Measurements from ENCODE around the gene SLC8A1. TPM values are rescaled to one million over a fixed set of nuclear protein-coding genes. Genes with fewer than 3 reads are reported as not detected.

Gene SLC8A1
- total and polyA plus RNA-seq, 12 donors: 0.54 to 128 (median 18.5) TPM

DNA sequence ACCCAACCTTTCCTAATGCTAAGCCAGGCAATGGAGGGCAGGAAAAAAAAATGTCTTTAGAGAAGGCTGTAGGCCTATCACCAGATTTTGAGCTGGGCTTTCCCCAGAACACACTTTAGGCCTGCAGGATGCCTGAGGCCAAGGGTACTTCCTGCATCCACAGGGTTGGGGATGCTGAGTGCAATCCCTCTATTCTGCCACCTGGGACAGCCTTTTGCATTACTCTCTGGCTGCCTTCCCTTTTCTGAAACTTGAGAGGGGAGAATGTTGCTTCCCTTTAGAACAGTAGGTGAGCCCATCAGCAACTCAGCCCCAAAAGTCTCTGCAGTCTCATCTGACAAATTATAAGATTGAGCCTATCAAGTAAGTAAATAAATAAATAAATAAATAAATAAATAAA is 195.2 kb downstream of the SLC8A1 start:
- TF ChIP-seq, protein P1, sequence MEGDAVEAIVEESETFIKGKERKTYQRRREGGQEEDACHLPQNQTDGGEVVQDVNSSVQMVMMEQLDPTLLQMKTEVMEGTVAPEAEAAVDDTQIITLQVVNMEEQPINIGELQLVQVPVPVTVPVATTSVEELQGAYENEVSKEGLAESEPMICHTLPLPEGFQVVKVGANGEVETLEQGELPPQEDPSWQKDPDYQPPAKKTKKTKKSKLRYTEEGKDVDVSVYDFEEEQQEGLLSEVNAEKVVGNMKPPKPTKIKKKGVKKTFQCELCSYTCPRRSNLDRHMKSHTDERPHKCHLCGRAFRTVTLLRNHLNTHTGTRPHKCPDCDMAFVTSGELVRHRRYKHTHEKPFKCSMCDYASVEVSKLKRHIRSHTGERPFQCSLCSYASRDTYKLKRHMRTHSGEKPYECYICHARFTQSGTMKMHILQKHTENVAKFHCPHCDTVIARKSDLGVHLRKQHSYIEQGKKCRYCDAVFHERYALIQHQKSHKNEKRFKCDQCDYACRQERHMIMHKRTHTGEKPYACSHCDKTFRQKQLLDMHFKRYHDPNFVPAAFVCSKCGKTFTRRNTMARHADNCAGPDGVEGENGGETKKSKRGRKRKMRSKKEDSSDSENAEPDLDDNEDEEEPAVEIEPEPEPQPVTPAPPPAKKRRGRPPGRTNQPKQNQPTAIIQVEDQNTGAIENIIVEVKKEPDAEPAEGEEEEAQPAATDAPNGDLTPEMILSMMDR (IDR thresholded peaks at IDR 0.05): no peak
- TF ChIP-seq POLR2A (IDR thresholded peaks at IDR 0.05): no peak
- no peaks in the 10 kb centered on the region for H3K9me3 ChIP-seq (replicated peaks in 1 of 3)
- intact Hi-C loops (cut with DNase I): no loop called here
- H3K27me3 ChIP-seq: no peaks in the 10 kb centered on the region
- H3K4me1 ChIP-seq (replicated peaks in 1 of 2): no peaks in the 10 kb centered on the region
- no peak overlapping the region for H3K4me3 ChIP-seq
- no peak for DNase-seq
- H3K36me3 ChIP-seq (replicated peaks in 1 of 2): no peaks in the 10 kb centered on the region
- H3K27ac ChIP-seq: no peak overlapping the region

DNA sequence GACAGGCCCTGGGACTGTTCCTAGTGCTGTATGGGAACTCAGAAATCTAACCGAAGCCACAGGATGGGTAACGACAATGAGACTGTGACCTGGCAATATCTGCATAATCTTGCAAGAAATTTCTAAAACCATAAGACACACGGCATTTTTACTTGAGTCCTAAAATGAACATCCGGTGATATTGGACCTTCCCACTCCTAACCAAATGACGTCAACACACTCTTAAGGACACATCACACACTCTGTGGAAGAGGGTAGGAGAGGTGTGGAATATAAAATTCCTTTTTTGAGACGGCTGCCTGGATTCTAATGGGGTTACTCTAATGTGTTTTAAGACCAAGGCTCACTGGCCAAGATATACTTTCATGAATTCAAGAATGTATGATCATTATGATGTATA is 195.9 kb downstream of the SLC8A1 start:
- intact Hi-C loops (cut with DNase I): no loop called here
- Histone ChIP-seq H3K27me3 (no peaks in the 10 kb centered on the region), H3K4me3 (no peak overlapping the region), H3K9me3 (replicated peaks in 1 of 3) (no peaks in the 10 kb centered on the region), H3K27ac (no peak overlapping the region), H3K36me3 (replicated peaks in 1 of 2) (no peaks in the 10 kb centered on the region), H3K4me1 (replicated peaks in 1 of 2) (no peaks in the 10 kb centered on the region)
- WGBS, 4 donors: 93 to 98% (median 94%) methylated on average over 6 of the region's 6 CpGs
- no peak for TF ChIP-seq POLR2A (IDR thresholded peaks at IDR 0.05)
- TF ChIP-seq, protein P1 (IDR thresholded peaks at IDR 0.05): no peak
- DNase-seq: no peak

DNA sequence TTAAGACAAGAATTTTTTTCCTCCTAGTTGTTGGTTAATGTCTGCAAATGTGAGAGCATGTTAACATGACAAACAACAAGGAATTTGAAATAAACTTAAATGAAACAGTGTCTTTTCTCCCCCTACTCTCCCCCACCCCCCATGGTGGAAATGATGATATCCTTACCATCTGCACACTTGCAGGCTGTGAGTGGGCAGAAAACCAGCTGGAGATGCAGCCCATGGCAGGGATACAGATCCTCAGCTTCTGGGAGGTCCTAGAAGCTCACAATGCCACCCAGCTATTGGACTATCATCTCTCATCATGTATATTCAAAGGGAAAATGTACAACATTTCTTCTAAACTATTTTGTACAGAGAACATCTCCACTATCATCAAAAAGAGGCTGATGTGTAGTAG is 196.8 kb downstream of the SLC8A1 start:
- Histone ChIP-seq H3K27me3 (no peaks in the 10 kb centered on the region), H3K4me1 (replicated peaks in 1 of 2) (no peaks in the 10 kb centered on the region), H3K36me3 (replicated peaks in 1 of 2) (no peaks in the 10 kb centered on the region), H3K27ac (no peak overlapping the region), H3K4me3 (no peak overlapping the region), H3K9me3 (replicated peaks in 1 of 3) (no peaks in the 10 kb centered on the region)
- DNase-seq: no peak
- TF ChIP-seq, protein P1 (IDR thresholded peaks at IDR 0.05): no peak
- no peak for TF ChIP-seq POLR2A (IDR thresholded peaks at IDR 0.05)
- intact Hi-C loops (cut with DNase I): no loop called here

DNA sequence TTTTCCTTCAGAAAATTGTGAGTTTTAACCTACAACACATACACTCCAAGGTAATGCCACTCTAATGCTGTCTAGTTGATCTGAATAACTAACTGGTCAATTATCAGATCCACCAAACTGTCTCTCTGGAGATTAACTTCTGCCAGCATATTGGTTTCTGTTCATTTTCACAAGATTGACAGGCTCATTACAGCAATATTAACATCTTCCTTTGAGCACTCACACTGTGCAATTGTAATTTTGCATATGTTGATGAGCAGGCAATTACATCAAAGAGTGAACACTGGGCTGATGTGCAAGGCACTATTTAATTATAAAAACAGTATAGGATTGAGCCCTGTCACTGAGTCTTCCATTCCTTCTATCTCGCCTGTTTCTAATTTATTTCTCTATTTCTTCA is 197.3 kb downstream of the SLC8A1 start:
- intact Hi-C loops (cut with DNase I): no loop called here
- no peaks in the 10 kb centered on the region for H3K27me3 ChIP-seq
- no peak overlapping the region for H3K27ac ChIP-seq
- H3K36me3 ChIP-seq (replicated peaks in 1 of 2): no peaks in the 10 kb centered on the region
- 89 to 98% (median 95%) methylated on average over 1 of the region's 1 CpG for WGBS, 4 donors
- DNase-seq: no peak
- H3K9me3 ChIP-seq (replicated peaks in 1 of 3): no peaks in the 10 kb centered on the region
- TF ChIP-seq POLR2A (IDR thresholded peaks at IDR 0.05): no peak
- TF ChIP-seq, protein P1 (IDR thresholded peaks at IDR 0.05): no peak
- no peak overlapping the region for H3K4me3 ChIP-seq
- H3K4me1 ChIP-seq (replicated peaks in 1 of 2): no peaks in the 10 kb centered on the region

All from adrenal gland (tissue), 12 donors.